ENCODE data around the gene SPOCD1.

- TF ChIP-seq CTCF (conservative IDR thresholded peaks at IDR 0.05; ENCODE audit: low read length): no peak
- no peak for TF ChIP-seq EZH2phosphoT487 (IDR thresholded peaks at IDR 0.05; ENCODE audit: borderline replicate concordance)
Observed at GRCh38 chr1:31776032-31776431, 39.8 kb downstream of the SPOCD1 start.
